Measurements from ENCODE around the gene ZNF184.

Gene ZNF184

DNA sequence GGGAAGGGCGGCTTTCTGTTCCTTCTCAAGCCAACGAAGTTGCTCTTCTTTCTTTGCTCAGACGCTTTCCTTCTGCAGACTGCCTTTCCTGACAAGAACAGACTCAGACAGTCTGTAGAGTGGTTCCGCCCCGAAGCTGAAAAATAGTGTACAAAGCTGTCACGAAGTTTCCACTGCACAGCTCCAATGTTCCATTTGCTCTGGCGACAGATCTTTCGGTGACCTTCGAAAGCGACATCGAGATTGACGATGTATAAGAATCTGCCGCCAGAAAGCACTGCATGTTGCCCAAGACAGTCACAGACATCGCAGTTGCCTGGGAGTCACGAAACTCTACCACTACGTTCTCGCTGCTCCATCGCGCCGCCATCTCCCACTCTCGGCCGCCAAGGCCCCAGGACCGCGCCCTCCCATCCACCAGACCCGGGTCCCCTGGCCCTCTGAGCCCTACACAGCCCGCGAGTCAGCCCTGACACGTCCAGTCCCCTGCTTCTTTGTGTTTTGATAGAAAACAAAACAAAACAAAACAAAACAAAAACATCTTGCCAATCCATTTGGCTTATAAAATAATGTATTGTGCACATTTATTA, 42.1 kb upstream of the ZNF184 start:
- TF ChIP-seq, protein P1, sequence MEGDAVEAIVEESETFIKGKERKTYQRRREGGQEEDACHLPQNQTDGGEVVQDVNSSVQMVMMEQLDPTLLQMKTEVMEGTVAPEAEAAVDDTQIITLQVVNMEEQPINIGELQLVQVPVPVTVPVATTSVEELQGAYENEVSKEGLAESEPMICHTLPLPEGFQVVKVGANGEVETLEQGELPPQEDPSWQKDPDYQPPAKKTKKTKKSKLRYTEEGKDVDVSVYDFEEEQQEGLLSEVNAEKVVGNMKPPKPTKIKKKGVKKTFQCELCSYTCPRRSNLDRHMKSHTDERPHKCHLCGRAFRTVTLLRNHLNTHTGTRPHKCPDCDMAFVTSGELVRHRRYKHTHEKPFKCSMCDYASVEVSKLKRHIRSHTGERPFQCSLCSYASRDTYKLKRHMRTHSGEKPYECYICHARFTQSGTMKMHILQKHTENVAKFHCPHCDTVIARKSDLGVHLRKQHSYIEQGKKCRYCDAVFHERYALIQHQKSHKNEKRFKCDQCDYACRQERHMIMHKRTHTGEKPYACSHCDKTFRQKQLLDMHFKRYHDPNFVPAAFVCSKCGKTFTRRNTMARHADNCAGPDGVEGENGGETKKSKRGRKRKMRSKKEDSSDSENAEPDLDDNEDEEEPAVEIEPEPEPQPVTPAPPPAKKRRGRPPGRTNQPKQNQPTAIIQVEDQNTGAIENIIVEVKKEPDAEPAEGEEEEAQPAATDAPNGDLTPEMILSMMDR (conservative IDR thresholded peaks at IDR 0.05; ENCODE audit: low read depth, low read length) = no peak
- Histone ChIP-seq H3K36me3 (ENCODE audit: insufficient read depth) (no peaks in the 10 kb centered on the region), H3K4me3 (IDR thresholded peaks at IDR 0.05; ENCODE audit: insufficient read depth, low read depth, low read length) (no peak overlapping the region), H3K27ac (no peak overlapping the region), H4K20me1 (ENCODE audit: insufficient read depth) (no peaks in the 10 kb centered on the region), H3K4me2 (no peak overlapping the region), H3K9ac (no peak overlapping the region), H2AFZ (ENCODE audit: low read depth) (no peak overlapping the region), H3K27me3 (ENCODE audit: insufficient read depth, low read depth) (no peaks in the 10 kb centered on the region), H3K4me1 (ENCODE audit: low read depth, poor library complexity, severe bottlenecking) (peaks cover 8% of the 10 kb centered on the region), H3K79me2 (ENCODE audit: insufficient read depth, low read depth) (no peaks in the 10 kb centered on the region)

GRCh38 chr6:27512525-27512924, 39.6 kb upstream of the ZNF184 start:
- H3K79me2 ChIP-seq (ENCODE audit: insufficient read depth, low read depth) = no peaks in the 10 kb centered on the region
- no peak overlapping the region for H3K9ac ChIP-seq
- no peak overlapping the region for H2AFZ ChIP-seq (ENCODE audit: low read depth)
- H3K4me3 ChIP-seq (IDR thresholded peaks at IDR 0.05; ENCODE audit: insufficient read depth, low read depth, low read length) = no peak overlapping the region
- H3K36me3 ChIP-seq (ENCODE audit: insufficient read depth) = no peaks in the 10 kb centered on the region
- H3K4me2 ChIP-seq = no peak overlapping the region
- H3K27ac ChIP-seq = no peak overlapping the region
- no peaks in the 10 kb centered on the region for H3K4me1 ChIP-seq (ENCODE audit: low read depth, poor library complexity, severe bottlenecking)
- H4K20me1 ChIP-seq (ENCODE audit: insufficient read depth) = no peaks in the 10 kb centered on the region
- TF ChIP-seq, protein P1 (conservative IDR thresholded peaks at IDR 0.05; ENCODE audit: low read depth, low read length) = no peak
- no peaks in the 10 kb centered on the region for H3K27me3 ChIP-seq (ENCODE audit: insufficient read depth, low read depth)

- Histone ChIP-seq H3K27ac (no peak overlapping the region), H3K4me1 (ENCODE audit: low read depth, poor library complexity, severe bottlenecking) (peaks cover 18% of the 10 kb centered on the region), H3K9ac (no peak overlapping the region), H3K36me3 (ENCODE audit: insufficient read depth) (no peaks in the 10 kb centered on the region), H3K4me2 (peak overlapping the region; percentile 57; the same call in 1 of the 2 replicates), H4K20me1 (ENCODE audit: insufficient read depth) (peaks cover 4% of the 10 kb centered on the region; the same call in 1 of the 2 replicates), H3K79me2 (ENCODE audit: insufficient read depth, low read depth) (no peaks in the 10 kb centered on the region), H3K4me3 (IDR thresholded peaks at IDR 0.05; ENCODE audit: insufficient read depth, low read depth, low read length) (no peak overlapping the region), H2AFZ (ENCODE audit: low read depth) (no peak overlapping the region), H3K27me3 (ENCODE audit: insufficient read depth, low read depth) (no peaks in the 10 kb centered on the region)
- TF ChIP-seq, protein P1 (conservative IDR thresholded peaks at IDR 0.05; ENCODE audit: low read depth, low read length) = no peak
These were observed 34.4 kb upstream of the ZNF184 start for GRCh38 chr6:27507041-27507956.

DNA sequence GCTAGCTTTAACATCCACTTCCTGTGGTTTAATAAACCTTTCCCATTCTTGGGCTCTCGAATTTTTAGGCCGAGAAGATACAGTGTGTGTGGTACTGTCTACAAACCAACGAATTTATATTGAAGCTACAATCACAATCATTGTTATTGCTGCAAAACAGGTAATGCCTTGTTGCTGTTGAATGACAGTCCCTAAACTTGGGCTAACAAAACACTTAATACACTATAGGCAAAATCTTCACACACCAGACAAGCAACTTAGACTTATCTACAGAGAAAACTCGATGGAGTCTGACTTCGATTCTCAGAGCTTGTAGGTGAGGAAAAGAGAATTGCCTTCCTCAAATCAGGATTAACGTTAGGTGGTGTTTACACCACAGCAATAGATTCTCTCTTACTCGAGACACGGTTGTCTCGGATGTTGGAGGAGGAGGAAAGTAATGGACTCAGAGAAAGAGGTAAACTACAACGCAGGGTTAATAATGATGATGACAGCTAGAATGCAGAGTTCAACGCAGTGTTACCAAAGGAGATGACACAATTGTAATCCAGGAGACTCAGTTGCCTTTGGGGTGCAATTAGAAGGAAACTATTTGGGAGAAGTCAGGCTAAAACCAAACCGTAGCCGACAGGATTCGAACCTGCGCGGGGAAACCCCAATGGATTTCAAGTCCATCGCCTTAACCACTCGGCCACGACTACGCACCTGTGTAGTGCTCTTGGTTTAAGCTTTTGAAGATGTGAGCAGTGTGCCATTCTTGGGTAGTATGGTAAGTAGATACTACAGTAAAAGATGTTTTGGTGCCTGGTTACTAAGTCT, 32.5 kb upstream of the ZNF184 start:
- Histone ChIP-seq H3K79me2 (ENCODE audit: insufficient read depth, low read depth) (no peaks in the 10 kb centered on the region), H3K4me2 (peak overlapping the region; percentile 96; the same call in 1 of the 2 replicates), H3K27me3 (ENCODE audit: insufficient read depth, low read depth) (no peaks in the 10 kb centered on the region), H3K36me3 (ENCODE audit: insufficient read depth) (no peaks in the 10 kb centered on the region), H3K4me1 (ENCODE audit: low read depth, poor library complexity, severe bottlenecking) (peaks cover 28% of the 10 kb centered on the region), H3K9ac (no peak overlapping the region; the same call in 1 of the 2 replicates), H2AFZ (ENCODE audit: low read depth) (0 out of 2 replicates have a peak overlapping the region, but pooled peaks have one; percentile 4), H3K27ac (peak overlapping the region; percentile 34; the same call in 1 of the 2 replicates), H4K20me1 (ENCODE audit: insufficient read depth) (peaks cover 4% of the 10 kb centered on the region; the same call in 1 of the 2 replicates), H3K4me3 (IDR thresholded peaks at IDR 0.05; ENCODE audit: insufficient read depth, low read depth, low read length) (no peak overlapping the region)
- TF ChIP-seq, protein P1 (conservative IDR thresholded peaks at IDR 0.05; ENCODE audit: low read depth, low read length) = no peak

Data from KMS-11 (cell line).